ENCODE results near the gene ZNF778.

- TF ChIP-seq CTCF (IDR thresholded peaks at IDR 0.05) = no peak
- no peak for TF ChIP-seq SMC3 (IDR thresholded peaks at IDR 0.05; ENCODE audit: low read depth, low read length)
- no peak for TF ChIP-seq YY1 (IDR thresholded peaks at IDR 0.05; ENCODE audit: low read depth)
- TF ChIP-seq EZH2phosphoT487 (IDR thresholded peaks at IDR 0.05; ENCODE audit: borderline replicate concordance, low read depth) = no peak
- no peak for TF ChIP-seq TAF1 (IDR thresholded peaks at IDR 0.05; ENCODE audit: borderline replicate concordance, low read depth, low read length)
- no peak for TF ChIP-seq EP300 (IDR thresholded peaks at IDR 0.05; ENCODE audit: borderline replicate concordance in 1 of 2, low read depth in 1 of 2, low read length in 1 of 2)
- no peak for TF ChIP-seq USF1 (IDR thresholded peaks at IDR 0.05; ENCODE audit: borderline replicate concordance, low read depth)
- no peak for TF ChIP-seq POLR2AphosphoS5 (IDR thresholded peaks at IDR 0.05; ENCODE audit: low read depth, low read length)
- TF ChIP-seq GATA2 (CRISPR knock-in tag; IDR thresholded peaks at IDR 0.05) = no peak
- TF ChIP-seq, protein P1, sequence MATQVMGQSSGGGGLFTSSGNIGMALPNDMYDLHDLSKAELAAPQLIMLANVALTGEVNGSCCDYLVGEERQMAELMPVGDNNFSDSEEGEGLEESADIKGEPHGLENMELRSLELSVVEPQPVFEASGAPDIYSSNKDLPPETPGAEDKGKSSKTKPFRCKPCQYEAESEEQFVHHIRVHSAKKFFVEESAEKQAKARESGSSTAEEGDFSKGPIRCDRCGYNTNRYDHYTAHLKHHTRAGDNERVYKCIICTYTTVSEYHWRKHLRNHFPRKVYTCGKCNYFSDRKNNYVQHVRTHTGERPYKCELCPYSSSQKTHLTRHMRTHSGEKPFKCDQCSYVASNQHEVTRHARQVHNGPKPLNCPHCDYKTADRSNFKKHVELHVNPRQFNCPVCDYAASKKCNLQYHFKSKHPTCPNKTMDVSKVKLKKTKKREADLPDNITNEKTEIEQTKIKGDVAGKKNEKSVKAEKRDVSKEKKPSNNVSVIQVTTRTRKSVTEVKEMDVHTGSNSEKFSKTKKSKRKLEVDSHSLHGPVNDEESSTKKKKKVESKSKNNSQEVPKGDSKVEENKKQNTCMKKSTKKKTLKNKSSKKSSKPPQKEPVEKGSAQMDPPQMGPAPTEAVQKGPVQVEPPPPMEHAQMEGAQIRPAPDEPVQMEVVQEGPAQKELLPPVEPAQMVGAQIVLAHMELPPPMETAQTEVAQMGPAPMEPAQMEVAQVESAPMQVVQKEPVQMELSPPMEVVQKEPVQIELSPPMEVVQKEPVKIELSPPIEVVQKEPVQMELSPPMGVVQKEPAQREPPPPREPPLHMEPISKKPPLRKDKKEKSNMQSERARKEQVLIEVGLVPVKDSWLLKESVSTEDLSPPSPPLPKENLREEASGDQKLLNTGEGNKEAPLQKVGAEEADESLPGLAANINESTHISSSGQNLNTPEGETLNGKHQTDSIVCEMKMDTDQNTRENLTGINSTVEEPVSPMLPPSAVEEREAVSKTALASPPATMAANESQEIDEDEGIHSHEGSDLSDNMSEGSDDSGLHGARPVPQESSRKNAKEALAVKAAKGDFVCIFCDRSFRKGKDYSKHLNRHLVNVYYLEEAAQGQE (IDR thresholded peaks at IDR 0.05; ENCODE audit: low read depth, low read length) = no peak
Observed at GRCh38 chr16:89248196-89248982, 30.9 kb downstream of the ZNF778 start.
